ENCODE results near the gene HOXC10.

DNA sequence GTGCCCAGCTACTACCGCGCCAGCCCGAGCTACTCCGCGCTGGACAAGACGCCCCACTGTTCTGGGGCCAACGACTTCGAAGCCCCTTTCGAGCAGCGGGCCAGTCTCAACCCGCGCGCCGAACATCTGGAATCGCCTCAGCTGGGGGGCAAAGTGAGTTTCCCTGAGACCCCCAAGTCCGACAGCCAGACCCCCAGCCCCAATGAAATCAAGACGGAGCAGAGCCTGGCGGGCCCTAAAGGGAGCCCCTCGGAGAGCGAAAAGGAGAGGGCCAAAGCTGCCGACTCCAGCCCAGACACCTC, 697 bp downstream of the HOXC10 start:
- TF ChIP-seq ZNF384 (IDR thresholded peaks at IDR 0.05): no peak
- no peak for TF ChIP-seq TARDBP (IDR thresholded peaks at IDR 0.05)
- TF ChIP-seq L3MBTL2 (conservative IDR thresholded peaks at IDR 0.05): peak; percentile 64
- no peak for TF ChIP-seq HDGF (IDR thresholded peaks at IDR 0.05; ENCODE audit: borderline replicate concordance)
- TF ChIP-seq, protein P1, sequence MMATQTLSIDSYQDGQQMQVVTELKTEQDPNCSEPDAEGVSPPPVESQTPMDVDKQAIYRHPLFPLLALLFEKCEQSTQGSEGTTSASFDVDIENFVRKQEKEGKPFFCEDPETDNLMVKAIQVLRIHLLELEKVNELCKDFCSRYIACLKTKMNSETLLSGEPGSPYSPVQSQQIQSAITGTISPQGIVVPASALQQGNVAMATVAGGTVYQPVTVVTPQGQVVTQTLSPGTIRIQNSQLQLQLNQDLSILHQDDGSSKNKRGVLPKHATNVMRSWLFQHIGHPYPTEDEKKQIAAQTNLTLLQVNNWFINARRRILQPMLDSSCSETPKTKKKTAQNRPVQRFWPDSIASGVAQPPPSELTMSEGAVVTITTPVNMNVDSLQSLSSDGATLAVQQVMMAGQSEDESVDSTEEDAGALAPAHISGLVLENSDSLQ (IDR thresholded peaks at IDR 0.05): no peak
- TF ChIP-seq FOXM1 (IDR thresholded peaks at IDR 0.05; ENCODE audit: borderline replicate concordance): no peak
- no peak for TF ChIP-seq FOXK2 (IDR thresholded peaks at IDR 0.05)
- TF ChIP-seq FOXA1 (IDR thresholded peaks at IDR 0.05): no peak

All from HEK293T (cell line).